GM19023 (cell line): ENCODE measurements around the gene PRDM4.

Source experiments
- ATAC-seq: cut with Tn5 transposase; IDR thresholded peaks from one replicate; pipeline ENCODE4 v1.9.1; 2021; ENCODE audit warnings: mild to moderate bottlenecking, moderate library complexity; ENCODE audit not compliant: unreplicated experiment

The PRDM4 gene

GRCh38 chr12:107760809-107761501 is at the start of gene PRDM4:
Gene PRDM4 (minus strand): TSS chr12:107761137. CDS start chr12:107760515, 622 bp downstream.
- peak; percentile 96 for ATAC-seq

- ATAC-seq = no peak
Measured at GRCh38 chr12:107807471-107808150, 46.7 kb upstream of the PRDM4 start.

DNA sequence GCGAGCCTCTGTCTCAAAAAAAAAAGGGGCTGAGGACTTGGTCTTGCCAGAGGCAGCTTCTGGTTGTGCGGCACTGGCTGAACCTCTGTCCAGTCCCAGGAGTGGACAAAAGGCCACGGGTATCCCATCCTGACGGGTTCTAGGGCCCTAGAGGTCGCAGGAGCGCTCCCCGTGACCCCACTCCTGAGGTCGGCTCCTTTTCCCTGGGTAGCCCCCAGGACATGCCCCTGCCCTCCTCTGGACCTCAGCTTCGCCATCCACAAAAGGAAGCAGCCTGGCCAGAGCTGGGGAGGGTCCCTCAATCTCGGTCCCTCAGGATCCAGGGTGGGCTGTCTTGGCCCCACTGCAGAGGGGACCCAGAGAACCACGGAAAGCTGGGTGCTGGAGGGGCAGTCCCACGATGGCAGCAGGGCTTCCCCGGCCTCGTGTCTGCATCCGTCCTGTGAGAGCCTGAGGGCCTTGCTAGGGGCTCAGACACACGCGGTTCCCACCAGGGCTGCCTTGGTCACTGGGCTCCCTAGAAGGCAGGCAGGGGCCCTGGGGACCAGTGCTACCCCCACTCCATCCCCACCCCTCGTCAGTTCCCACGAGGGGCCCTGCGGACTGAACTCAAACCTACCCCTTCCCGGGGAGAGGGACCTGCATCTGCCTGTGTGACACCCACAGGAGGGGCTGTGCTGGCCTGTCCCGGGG is 44.7 kb upstream of the PRDM4 start:
- ATAC-seq = no peak

DNA sequence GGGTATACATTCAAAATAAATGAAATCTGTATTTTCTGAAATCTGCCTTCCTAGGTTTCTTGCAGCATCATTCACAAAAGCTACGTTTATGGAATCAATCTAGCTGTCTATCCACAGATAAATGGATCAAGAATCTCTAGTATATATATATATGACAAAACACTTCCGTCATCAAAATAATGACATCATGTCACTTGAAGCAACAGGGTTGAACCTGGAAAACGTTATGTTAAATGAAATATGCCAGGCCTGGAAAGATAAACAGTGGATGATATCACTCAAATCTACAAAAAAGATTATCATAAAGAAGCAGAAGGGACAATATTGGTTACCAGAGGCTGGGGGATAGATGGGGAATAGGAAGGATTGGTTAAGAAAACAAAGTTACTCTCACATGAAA is 42.2 kb upstream of the PRDM4 start:
- ATAC-seq = no peak

- no peak for ATAC-seq
Measured at GRCh38 chr12:107801150-107801549, 40.2 kb upstream of the PRDM4 start.

GRCh38 chr12:107798580-107798979 is 37.6 kb upstream of the PRDM4 start:
- no peak for ATAC-seq

DNA sequence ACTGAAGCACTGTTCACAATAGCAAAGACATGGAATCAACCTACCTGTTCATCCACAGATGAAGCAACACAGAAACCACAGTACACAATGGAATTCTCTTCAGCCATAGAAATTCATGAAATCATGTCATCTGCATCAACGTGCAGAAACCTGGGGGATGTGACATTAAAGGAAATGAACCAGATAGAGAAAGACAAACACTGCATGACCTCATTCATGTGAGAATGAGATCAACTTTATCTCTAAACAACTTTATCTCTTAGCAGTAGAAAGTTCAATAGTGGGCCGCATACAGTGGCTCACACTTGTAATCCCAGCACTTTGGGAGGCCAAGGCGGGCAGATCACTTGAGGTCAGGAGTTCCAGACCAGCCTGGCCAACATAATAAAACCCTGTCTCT is 33.5 kb upstream of the PRDM4 start:
- ATAC-seq = no peak

GRCh38 chr12:107791465-107792089 is 30.6 kb upstream of the PRDM4 start:
- no peak for ATAC-seq

DNA sequence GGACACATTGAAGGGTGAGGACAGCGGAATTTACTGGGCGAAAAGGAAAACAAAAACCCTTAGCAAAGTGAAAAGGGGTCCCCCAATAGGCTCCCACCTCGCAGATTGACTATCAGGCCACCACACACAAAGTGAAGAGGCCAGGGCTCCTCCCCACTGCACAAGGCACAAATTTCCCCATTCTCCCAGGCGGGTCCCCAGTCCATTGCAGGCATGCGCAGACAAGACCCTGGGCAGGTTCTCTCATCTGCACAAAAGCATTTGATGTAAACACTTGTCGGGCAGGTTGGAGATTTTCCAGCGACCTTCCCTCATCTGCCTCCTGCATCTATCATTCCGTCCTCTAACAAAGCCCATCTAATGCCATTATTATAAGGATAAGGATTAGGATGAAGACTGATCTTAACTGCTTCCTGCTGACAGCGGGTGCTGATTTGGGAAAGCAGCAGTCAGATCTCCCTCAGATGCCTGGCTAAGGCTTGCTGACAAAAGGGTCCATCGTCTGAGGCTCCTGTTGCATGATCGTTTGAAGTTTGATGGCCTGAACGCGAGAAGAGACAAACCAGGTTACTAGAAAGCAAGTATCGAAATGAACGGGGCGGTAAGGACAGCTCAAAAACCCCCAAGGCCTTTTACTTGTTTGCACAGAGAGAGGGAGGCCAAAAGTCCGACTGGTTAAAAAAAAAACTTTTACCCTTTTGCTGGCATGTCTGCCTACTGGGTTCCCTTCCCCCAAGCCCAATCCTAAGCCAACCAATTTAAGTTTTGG is 27.9 kb upstream of the PRDM4 start:
- ATAC-seq = no peak

DNA sequence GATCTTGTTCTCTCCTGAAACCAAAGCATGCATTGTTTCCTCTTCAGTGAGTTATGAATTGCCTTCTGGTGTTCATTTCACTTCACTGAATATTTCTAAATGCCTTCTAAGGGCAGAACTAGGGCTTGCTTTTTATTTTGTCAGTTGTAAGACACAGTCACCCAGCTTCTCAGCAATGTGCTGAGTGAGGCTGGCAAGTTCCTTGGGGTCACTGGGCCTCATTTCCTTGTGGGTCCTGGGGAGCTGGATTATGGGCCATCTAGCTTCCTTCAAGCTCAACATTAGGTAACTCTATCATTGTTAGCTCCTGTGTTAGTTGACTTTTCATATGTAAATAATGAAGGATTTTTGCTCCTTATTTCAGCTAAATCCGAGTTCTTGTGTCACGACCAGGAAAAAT is 27.3 kb upstream of the PRDM4 start:
- ATAC-seq = no peak

- peak; percentile 62 for ATAC-seq
Measured at GRCh38 chr12:107783406-107784376, 22.8 kb upstream of the PRDM4 start.

- ATAC-seq = no peak
Measured at GRCh38 chr12:107782067-107782466, 21.1 kb upstream of the PRDM4 start.

DNA sequence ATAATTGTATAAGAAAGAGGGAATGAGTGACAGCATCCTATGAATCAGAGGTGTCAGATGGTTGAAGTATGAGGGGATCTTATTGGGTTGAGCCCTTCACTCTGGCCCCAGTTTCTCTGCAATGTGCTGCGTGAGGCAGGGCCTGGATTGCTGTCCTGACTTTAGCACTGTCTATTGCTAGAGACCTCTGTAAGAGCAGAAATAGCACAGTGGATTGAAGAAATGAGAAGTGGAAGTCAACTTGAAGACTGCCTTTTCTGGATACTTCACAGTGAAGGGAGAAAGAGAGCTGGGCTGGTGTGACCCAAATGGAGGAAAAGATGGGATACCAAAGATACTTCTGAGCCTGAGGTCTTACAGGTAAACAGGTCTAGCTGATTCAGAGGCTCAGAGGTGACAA is 19.4 kb upstream of the PRDM4 start:
- ATAC-seq = no peak

DNA sequence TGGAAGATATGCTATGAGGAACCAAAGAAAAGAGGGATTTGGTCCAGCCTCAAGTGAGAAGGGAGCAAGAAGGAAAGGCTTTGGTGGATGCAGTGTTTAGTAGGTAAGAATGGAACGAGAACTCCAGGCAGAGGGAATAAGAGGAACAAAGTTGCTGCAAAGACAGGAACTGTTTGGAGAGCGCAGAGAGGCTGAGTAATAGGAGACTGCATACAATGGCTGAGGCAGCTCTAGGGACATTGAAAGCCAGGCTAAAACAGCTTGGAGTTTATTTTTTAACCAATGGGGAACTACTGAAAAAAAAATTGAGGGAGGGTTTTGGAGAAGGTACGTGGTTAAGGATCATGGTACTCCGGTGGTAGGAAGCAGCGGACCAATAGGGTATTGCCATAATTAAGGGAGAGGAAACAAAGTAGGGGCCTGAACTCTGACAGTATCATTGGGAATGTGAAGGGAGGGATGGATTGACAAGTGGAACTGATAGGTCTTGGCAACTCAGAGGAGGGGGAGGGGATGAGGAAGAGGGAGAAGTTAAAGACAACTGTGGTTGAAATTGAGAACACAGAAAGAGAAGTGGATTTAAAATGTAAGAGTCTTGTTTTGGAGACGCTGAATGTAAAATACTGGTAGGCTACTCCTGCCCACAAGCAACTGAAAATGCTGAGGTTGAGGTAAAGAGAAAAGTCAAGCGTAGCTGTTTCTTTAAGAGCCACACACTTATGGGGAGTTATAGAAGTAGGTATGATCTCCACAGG is 18.3 kb upstream of the PRDM4 start:
- peak; percentile 62 for ATAC-seq

DNA sequence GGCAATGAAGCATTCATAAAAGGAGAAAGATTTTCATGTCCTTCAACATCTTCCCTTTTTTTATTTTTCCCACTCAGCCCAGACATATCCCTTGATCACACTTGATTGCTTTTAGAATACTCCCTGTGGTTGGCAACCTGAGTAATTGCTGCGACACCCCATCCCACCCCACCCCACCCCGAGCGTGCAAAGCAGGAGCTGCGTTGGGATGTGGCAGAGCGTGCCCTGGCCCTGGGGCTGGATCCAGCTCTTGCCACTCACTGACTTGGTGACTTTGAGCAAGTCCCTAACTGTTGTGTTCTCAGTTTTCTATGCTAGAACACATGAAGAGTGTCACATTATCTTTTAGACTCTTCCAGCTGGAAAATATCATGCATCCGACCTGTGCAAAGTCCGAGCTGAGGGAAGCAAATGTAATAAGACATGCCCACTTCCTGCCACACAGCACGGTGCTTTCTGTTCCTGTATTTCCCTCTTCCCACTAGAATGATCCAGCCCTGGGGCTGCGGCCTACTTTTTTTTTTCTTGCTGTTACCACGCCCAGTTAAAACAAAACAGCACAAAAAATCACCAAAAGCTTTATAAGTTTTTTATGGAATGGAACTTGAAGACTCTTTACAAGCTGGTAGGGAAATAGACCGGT is 17.6 kb upstream of the PRDM4 start:
- no peak for ATAC-seq

DNA sequence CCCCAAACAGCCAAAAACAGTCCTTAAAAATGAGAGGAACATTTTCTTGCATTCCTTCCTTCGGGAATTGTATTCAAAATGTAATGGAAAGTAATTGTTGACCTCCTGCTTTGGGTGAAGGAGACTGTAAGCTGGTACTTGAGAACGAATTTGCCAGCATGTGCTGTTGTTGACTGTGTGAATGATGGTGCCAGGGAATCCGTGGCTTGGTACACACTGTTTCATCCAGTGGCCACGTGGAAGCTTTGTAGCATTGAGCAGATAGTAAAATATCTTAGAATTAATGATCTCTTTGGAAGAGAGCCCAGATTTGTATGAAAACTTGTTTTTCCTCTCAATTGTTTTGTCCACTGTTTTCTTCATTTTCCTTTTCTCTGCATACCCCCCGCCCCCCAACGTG is 15.2 kb upstream of the PRDM4 start:
- no peak for ATAC-seq

DNA sequence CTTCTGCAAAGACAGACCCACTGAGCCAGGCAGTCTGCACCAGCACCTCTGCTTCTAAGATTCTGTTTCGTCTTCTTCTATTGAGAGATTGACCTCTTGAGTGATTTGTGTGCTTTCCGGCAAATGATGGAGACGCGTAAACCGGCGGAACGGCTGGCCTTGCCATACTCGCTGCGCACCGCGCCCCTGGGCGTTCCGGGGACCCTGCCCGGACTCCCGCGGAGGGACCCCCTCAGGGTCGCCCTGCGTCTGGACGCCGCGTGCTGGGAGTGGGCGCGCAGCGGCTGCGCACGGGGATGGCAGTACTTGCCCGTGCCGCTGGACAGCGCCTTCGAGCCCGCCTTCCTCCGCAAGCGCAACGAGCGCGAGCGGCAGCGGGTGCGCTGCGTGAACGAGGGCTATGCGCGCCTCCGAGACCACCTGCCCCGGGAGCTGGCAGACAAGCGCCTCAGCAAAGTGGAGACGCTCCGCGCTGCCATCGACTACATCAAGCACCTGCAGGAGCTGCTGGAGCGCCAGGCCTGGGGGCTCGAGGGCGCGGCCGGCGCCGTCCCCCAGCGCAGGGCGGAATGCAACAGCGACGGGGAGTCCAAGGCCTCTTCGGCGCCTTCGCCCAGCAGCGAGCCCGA is 14.3 kb upstream of the PRDM4 start:
- no peak for ATAC-seq
